ENCODE results near the gene NRM. TPM values are rescaled to one million over a fixed set of nuclear protein-coding genes. Genes with fewer than 3 reads are reported as not detected.

The NRM gene, protein sequence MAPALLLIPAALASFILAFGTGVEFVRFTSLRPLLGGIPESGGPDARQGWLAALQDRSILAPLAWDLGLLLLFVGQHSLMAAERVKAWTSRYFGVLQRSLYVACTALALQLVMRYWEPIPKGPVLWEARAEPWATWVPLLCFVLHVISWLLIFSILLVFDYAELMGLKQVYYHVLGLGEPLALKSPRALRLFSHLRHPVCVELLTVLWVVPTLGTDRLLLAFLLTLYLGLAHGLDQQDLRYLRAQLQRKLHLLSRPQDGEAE
- 28.1 and 31.5 TPM in 2 replicates for total RNA-seq
- long read RNA-seq, transcript NRM-203 (4 exons, 1,734 nt): major isoform, 12 of 19 reads
- long read RNA-seq, partial matches to known transcripts: 1 of 19 reads
- long read RNA-seq, other reads (novel, unspliced or antisense): 1 of 19 reads

- DNase-seq (ENCODE audit: extremely low spot score, unreplicated experiment): peak; percentile 94
- no peaks in the 10 kb centered on the region for H3K9me3 Mint-ChIP-seq (ENCODE audit: unreplicated experiment)
- TF ChIP-seq, protein P1, sequence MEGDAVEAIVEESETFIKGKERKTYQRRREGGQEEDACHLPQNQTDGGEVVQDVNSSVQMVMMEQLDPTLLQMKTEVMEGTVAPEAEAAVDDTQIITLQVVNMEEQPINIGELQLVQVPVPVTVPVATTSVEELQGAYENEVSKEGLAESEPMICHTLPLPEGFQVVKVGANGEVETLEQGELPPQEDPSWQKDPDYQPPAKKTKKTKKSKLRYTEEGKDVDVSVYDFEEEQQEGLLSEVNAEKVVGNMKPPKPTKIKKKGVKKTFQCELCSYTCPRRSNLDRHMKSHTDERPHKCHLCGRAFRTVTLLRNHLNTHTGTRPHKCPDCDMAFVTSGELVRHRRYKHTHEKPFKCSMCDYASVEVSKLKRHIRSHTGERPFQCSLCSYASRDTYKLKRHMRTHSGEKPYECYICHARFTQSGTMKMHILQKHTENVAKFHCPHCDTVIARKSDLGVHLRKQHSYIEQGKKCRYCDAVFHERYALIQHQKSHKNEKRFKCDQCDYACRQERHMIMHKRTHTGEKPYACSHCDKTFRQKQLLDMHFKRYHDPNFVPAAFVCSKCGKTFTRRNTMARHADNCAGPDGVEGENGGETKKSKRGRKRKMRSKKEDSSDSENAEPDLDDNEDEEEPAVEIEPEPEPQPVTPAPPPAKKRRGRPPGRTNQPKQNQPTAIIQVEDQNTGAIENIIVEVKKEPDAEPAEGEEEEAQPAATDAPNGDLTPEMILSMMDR (IDR thresholded peaks at IDR 0.05): no peak
- H3K36me3 Mint-ChIP-seq (ENCODE audit: unreplicated experiment): peaks cover 1% of the 10 kb centered on the region
- H3K4me1 Mint-ChIP-seq (ENCODE audit: unreplicated experiment): peaks cover 51% of the 10 kb centered on the region
- peak within 1 kb of the TSS; percentile 97 for H3K27ac Mint-ChIP-seq (ENCODE audit: unreplicated experiment)
- no peaks in the 10 kb centered on the region for H3K27me3 Mint-ChIP-seq (ENCODE audit: unreplicated experiment)
- H3K4me3 Mint-ChIP-seq (ENCODE audit: unreplicated experiment): peak within 1 kb of the TSS; percentile 90
Measured at GRCh38 chr6:30690403-30691207, at the start of gene NRM. Gene NRM (minus strand): TSS chr6:30690984. CDS start chr6:30690974, 10 bp downstream.

- Mint-ChIP-seq H3K36me3 (ENCODE audit: unreplicated experiment) (peaks cover 55% of the 10 kb centered on the region), H3K9me3 (ENCODE audit: unreplicated experiment) (no peaks in the 10 kb centered on the region), H3K4me3 (ENCODE audit: unreplicated experiment) (peak overlapping the region; percentile 99), H3K4me1 (ENCODE audit: unreplicated experiment) (peaks cover 41% of the 10 kb centered on the region), H3K27ac (ENCODE audit: unreplicated experiment) (peak overlapping the region; percentile 95), H3K27me3 (ENCODE audit: unreplicated experiment) (no peaks in the 10 kb centered on the region)
- no peak for DNase-seq (ENCODE audit: extremely low spot score, unreplicated experiment)
- TF ChIP-seq, protein P1 (IDR thresholded peaks at IDR 0.05): no peak
Measured at GRCh38 chr6:30740540-30740870, 49.7 kb upstream of the NRM start.

GRCh38 chr6:30738532-30738931 lies 47.7 kb upstream of the NRM start:
- Mint-ChIP-seq H3K4me1 (ENCODE audit: unreplicated experiment) (peaks cover 32% of the 10 kb centered on the region), H3K9me3 (ENCODE audit: unreplicated experiment) (no peaks in the 10 kb centered on the region), H3K4me3 (ENCODE audit: unreplicated experiment) (no peak overlapping the region), H3K36me3 (ENCODE audit: unreplicated experiment) (peaks cover 54% of the 10 kb centered on the region), H3K27me3 (ENCODE audit: unreplicated experiment) (no peaks in the 10 kb centered on the region), H3K27ac (ENCODE audit: unreplicated experiment) (peak overlapping the region; percentile 7)
- TF ChIP-seq, protein P1 (IDR thresholded peaks at IDR 0.05): no peak
- DNase-seq (ENCODE audit: extremely low spot score, unreplicated experiment): no peak

GRCh38 chr6:30735668-30736314 lies 45.0 kb upstream of the NRM start:
- H3K36me3 Mint-ChIP-seq (ENCODE audit: unreplicated experiment): peaks cover 46% of the 10 kb centered on the region
- TF ChIP-seq, protein P1 (IDR thresholded peaks at IDR 0.05): no peak
- H3K27ac Mint-ChIP-seq (ENCODE audit: unreplicated experiment): no peak overlapping the region
- no peaks in the 10 kb centered on the region for H3K27me3 Mint-ChIP-seq (ENCODE audit: unreplicated experiment)
- H3K4me3 Mint-ChIP-seq (ENCODE audit: unreplicated experiment): no peak overlapping the region
- H3K4me1 Mint-ChIP-seq (ENCODE audit: unreplicated experiment): peaks cover 18% of the 10 kb centered on the region
- DNase-seq (ENCODE audit: extremely low spot score, unreplicated experiment): no peak
- H3K9me3 Mint-ChIP-seq (ENCODE audit: unreplicated experiment): no peaks in the 10 kb centered on the region
